Measurements from ENCODE around the gene DNM3.

DNM3 gene

GRCh38 chr1:172398970-172399755, 557.9 kb downstream of the DNM3 start:
- peak; percentile 18 for TF ChIP-seq CTCF (IDR thresholded peaks at IDR 0.05; ENCODE audit: low read depth, low read length)
- peak; percentile 93 for DNase-seq (ENCODE audit: extremely low read depth, low read depth)

- no peak for TF ChIP-seq CTCF (IDR thresholded peaks at IDR 0.05; ENCODE audit: low read depth, low read length)
- no peak for DNase-seq (ENCODE audit: extremely low read depth, low read depth)
Observed at GRCh38 chr1:172399756-172400721, 558.7 kb downstream of the DNM3 start.

- no peak for DNase-seq (ENCODE audit: extremely low read depth, low read depth)
- no peak for TF ChIP-seq CTCF (IDR thresholded peaks at IDR 0.05; ENCODE audit: low read depth, low read length)
Observed at GRCh38 chr1:172400722-172401105, 559.4 kb downstream of the DNM3 start.

GRCh38 chr1:172401477-172401876, 560.2 kb downstream of the DNM3 start:
- TF ChIP-seq CTCF (IDR thresholded peaks at IDR 0.05; ENCODE audit: low read depth, low read length) = no peak
- no peak for DNase-seq (ENCODE audit: extremely low read depth, low read depth)

GRCh38 chr1:172401892-172402291, 560.6 kb downstream of the DNM3 start:
- DNase-seq (ENCODE audit: extremely low read depth, low read depth) = no peak
- no peak; the same call in 1 of the 2 replicates for TF ChIP-seq CTCF (IDR thresholded peaks at IDR 0.05; ENCODE audit: low read depth, low read length)

GRCh38 chr1:172402878-172403569, 561.7 kb downstream of the DNM3 start:
- no peak for DNase-seq (ENCODE audit: extremely low read depth, low read depth)
- TF ChIP-seq CTCF (IDR thresholded peaks at IDR 0.05; ENCODE audit: low read depth, low read length) = no peak

Measured in AG09319 (cell line).